Cortex of kidney (tissue), 1 donor: ENCODE data around the gene PATL1.
"Not testable (repeated sequence)": the region's sequence is repeated elsewhere in the genome, so short reads cannot be mapped to it uniquely, and the experiment has no call there.

Experiments
- DNase-seq: peaks from one replicate; lab custom pipeline; 2025; lab: John Stamatoyannopoulos, UW

The PATL1 gene

GRCh38 chr11:59668950-59669610, at the start of gene PATL1:
PATL1 (minus strand) TSS chr11:59669037; CDS start chr11:59668895, 142 bp downstream.
- DNase-seq, result peak; percentile 67

- DNase-seq, result no peak
Measured at GRCh38 chr11:59716051-59716450, 47.2 kb upstream of the PATL1 start.

- no peak for DNase-seq
Measured at GRCh38 chr11:59713745-59714144, 44.9 kb upstream of the PATL1 start, which contains the start of gene OR10V1. OR10V1 (minus strand) TSS chr11:59713845; CDS start chr11:59713845, 0 bp downstream.

- DNase-seq, result no peak
Measured at GRCh38 chr11:59710136-59710847, 41.5 kb upstream of the PATL1 start.

- no peak for DNase-seq
Measured at GRCh38 chr11:59708537-59708936, 39.7 kb upstream of the PATL1 start.

- no peak for DNase-seq
Measured at GRCh38 chr11:59707371-59707770, 38.5 kb upstream of the PATL1 start.

- DNase-seq, result no peak
Measured at GRCh38 chr11:59706518-59707285, 37.9 kb upstream of the PATL1 start.

- DNase-seq, result no peak
Measured at GRCh38 chr11:59705294-59705693, 36.5 kb upstream of the PATL1 start.

- DNase-seq, result not testable (repeated sequence)
Measured at GRCh38 chr11:59703515-59703914, 34.7 kb upstream of the PATL1 start.

- DNase-seq, result not testable (repeated sequence)
Measured at GRCh38 chr11:59700157-59700556, 31.3 kb upstream of the PATL1 start.

- DNase-seq, result no peak
Measured at GRCh38 chr11:59698506-59698905, 29.7 kb upstream of the PATL1 start.

- DNase-seq, result no peak
Measured at GRCh38 chr11:59692915-59693314, 24.1 kb upstream of the PATL1 start.

- DNase-seq, result no peak
Measured at GRCh38 chr11:59691156-59691555, 22.3 kb upstream of the PATL1 start.

GRCh38 chr11:59689015-59689414, 20.2 kb upstream of the PATL1 start:
- DNase-seq, result no peak

GRCh38 chr11:59681260-59681725, 12.5 kb upstream of the PATL1 start:
- not testable (repeated sequence) for DNase-seq

GRCh38 chr11:59680287-59681154, 11.7 kb upstream of the PATL1 start:
- DNase-seq, result no peak

- no peak for DNase-seq
Measured at GRCh38 chr11:59679347-59679746, 10.5 kb upstream of the PATL1 start.

GRCh38 chr11:59678813-59679165, 10.0 kb upstream of the PATL1 start:
- DNase-seq, result no peak

GRCh38 chr11:59678118-59678812, 9.4 kb upstream of the PATL1 start:
- no peak for DNase-seq

- no peak for DNase-seq
Measured at GRCh38 chr11:59676205-59676604, 7.4 kb upstream of the PATL1 start.

- DNase-seq, result no peak
Measured at GRCh38 chr11:59674291-59674690, 5.5 kb upstream of the PATL1 start.
